ENCODE measurements around the gene FOXJ3. TPM values are rescaled to one million over a fixed set of nuclear protein-coding genes. Genes with fewer than 3 reads are reported as not detected.
A peak's percentile ranks its signal among the peaks of the same experiment; 100 is the strongest.

FOXJ3 gene
- total and polyA plus RNA-seq, 3 experiments from 2014 or later = 35.7 to 48.3 (median 48.0) TPM

DNA sequence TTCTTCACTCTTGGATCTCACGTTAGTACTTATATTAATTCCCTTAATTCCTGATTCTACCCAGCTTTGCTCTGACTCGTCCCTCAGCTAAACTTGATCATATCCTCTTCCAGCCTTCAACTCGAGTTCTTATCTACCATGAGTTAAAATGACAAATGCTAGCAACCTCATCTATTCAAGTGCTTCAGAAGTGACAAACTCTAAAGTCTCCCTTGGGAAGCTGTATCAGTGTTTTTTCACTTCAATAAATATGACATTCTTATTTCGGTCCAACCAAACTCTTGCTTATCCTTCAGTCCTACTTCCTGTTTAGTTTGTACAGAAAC is 75.3 kb downstream of the FOXJ3 start:
- Mint-ChIP-seq H3K27ac (peak overlapping the region in 3 of 8 donors; percentile 16 to 64 (median 28)), H3K4me1 (peaks cover 56 to 80% (median 77%) of the 10 kb centered on the region in 3 donors), H3K4me3 (no peak overlapping the region), H3K9me3 (no peaks in the 10 kb centered on the region), H3K27me3 (no peaks in the 10 kb centered on the region), H3K36me3 (peaks cover 4 to 49% (median 27%) of the 10 kb centered on the region in 3 donors)
- Histone ChIP-seq H3K27ac (ENCODE audit: low read depth, low read length) (no peak overlapping the region), H3K27me3 (ENCODE audit: insufficient read depth, low read length, poor library complexity, severe bottlenecking) (no peaks in the 10 kb centered on the region), H3K9me3 (ENCODE audit: low read length) (no peaks in the 10 kb centered on the region), H3K4me3 (ENCODE audit: low read length) (no peak overlapping the region), H3K4me1 (ENCODE audit: insufficient read depth, low read length) (peaks cover 16% of the 10 kb centered on the region), H3K36me3 (ENCODE audit: insufficient read depth, low read length) (peaks cover 9% of the 10 kb centered on the region)
- ChIA-PET CTCF (no interaction called here), POLR2A (no interaction called here)
- no peak for DNase-seq

DNA sequence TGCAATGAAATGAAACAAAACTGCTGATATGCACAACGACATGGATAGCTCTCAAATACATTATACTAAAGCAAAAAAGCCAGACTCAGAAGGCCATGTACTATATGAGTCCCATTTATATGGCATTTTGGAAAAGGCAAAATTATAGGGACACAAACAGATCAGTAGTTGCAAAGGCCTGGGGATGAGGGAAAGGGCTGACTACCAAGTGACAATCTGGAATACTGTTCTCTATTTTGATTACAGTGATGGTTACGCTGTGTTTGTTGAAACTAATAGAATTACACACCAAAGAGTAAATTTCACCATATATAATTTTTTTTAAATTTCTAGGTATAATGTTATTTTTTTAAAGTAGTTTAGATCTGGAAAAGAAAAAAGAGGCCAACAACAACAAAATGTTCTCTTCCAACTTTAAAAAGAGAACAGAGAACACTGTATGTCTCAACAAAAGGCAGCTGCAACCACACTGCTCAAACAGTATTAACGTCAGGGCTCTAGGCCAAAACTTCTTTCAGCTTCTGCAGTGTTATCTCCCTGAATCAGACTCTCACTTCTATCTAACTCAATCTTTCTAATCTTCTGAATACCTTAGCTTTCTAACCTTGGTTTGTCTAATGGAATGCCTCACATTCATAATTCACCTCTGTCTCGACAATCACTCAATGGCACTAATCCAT is 75.8 kb downstream of the FOXJ3 start:
- H3K27ac ChIP-seq (ENCODE audit: low read depth, low read length) = no peak overlapping the region
- Mint-ChIP-seq H3K4me1 (peaks cover 52 to 75% (median 72%) of the 10 kb centered on the region in 3 donors), H3K9me3 (no peaks in the 10 kb centered on the region), H3K4me3 (no peak overlapping the region), H3K27ac (peak overlapping the region in 5 of 8 donors; percentile 3 to 64 (median 41)), H3K36me3 (peaks cover 4 to 44% (median 25%) of the 10 kb centered on the region in 3 donors), H3K27me3 (no peaks in the 10 kb centered on the region)
- H3K4me1 ChIP-seq (ENCODE audit: insufficient read depth, low read length) = peaks cover 16% of the 10 kb centered on the region
- ChIA-PET POLR2A (no interaction called here), CTCF (no interaction called here)
- H3K27me3 ChIP-seq (ENCODE audit: insufficient read depth, low read length, poor library complexity, severe bottlenecking) = no peaks in the 10 kb centered on the region
- H3K4me3 ChIP-seq (ENCODE audit: low read length) = no peak overlapping the region
- no peaks in the 10 kb centered on the region for H3K9me3 ChIP-seq (ENCODE audit: low read length)
- H3K36me3 ChIP-seq (ENCODE audit: insufficient read depth, low read length) = peaks cover 5% of the 10 kb centered on the region
- DNase-seq = no peak

DNA sequence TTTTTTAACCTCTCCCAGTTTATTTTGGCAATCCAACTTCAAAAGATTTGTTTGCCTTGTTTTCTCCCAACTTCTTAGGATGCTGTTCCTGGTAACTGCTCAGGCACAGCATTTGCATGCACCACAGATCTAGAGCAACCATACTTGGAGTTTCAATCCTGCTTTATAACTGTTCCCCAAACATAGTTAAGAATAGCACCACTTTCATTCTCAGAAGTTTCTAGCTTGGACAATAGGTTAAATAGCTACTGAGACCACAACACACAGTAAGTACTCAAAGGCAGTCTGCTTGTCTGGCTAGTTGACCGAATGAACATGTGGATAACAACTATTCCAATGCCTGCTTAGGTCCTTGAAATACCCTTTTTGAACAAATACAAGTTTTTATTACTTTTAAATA is 76.8 kb downstream of the FOXJ3 start:
- no peaks in the 10 kb centered on the region for H3K9me3 Mint-ChIP-seq
- H3K4me1 ChIP-seq (ENCODE audit: insufficient read depth, low read length) = peaks cover 16% of the 10 kb centered on the region
- H3K27ac ChIP-seq (ENCODE audit: low read depth, low read length) = no peak overlapping the region
- no peaks in the 10 kb centered on the region for H3K9me3 ChIP-seq (ENCODE audit: low read length)
- peaks cover 4 to 36% (median 20%) of the 10 kb centered on the region in 3 donors for H3K36me3 Mint-ChIP-seq
- DNase-seq = no peak
- H3K4me3 Mint-ChIP-seq = no peak overlapping the region
- peak overlapping the region in 2 of 8 donors; percentile 1 to 46 for H3K27ac Mint-ChIP-seq
- no peaks in the 10 kb centered on the region for H3K27me3 Mint-ChIP-seq
- ChIA-PET POLR2A (no interaction called here), CTCF (interaction anchor here (0.5 kb wide), 1 partner anchor 120 kb away, joined by 3 read pairs; no protein-coding TSS in a partner anchor)
- no peaks in the 10 kb centered on the region for H3K27me3 ChIP-seq (ENCODE audit: insufficient read depth, low read length, poor library complexity, severe bottlenecking)
- peaks cover 46 to 66% (median 64%) of the 10 kb centered on the region in 3 donors for H3K4me1 Mint-ChIP-seq
- H3K4me3 ChIP-seq (ENCODE audit: low read length) = no peak overlapping the region
- H3K36me3 ChIP-seq (ENCODE audit: insufficient read depth, low read length) = peaks cover 4% of the 10 kb centered on the region

DNA sequence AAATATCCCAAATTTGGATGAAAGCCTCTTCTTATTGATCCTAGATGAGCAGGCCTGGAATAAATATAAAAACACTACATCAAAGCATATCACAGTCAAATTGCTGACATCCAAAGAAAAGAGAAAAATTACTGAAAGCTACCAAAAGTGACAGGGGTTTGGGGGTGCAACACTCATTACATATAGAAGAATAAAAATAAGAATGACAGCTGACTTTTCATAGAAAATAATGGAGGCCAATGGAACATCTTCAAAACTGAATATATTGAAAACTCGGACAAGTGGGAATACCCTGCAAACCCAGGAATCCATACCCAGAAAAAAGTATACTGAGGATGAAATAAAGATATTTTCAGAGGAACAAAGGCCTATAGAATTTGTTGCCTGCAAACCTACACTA is 84.0 kb downstream of the FOXJ3 start:
- Mint-ChIP-seq H3K4me3 (no peak overlapping the region), H3K27me3 (no peaks in the 10 kb centered on the region), H3K27ac (peak overlapping the region in 1 of 8 donors; percentile 24), H3K36me3 (peaks cover 26 to 36% (median 27%) of the 10 kb centered on the region in 3 donors), H3K9me3 (peaks cover 4 to 12% (median 10%) of the 10 kb centered on the region in 5 donors), H3K4me1 (peaks cover 36 to 63% (median 55%) of the 10 kb centered on the region in 3 donors)
- Histone ChIP-seq H3K4me1 (ENCODE audit: insufficient read depth, low read length) (no peaks in the 10 kb centered on the region), H3K9me3 (ENCODE audit: low read length) (peaks cover 3% of the 10 kb centered on the region), H3K27ac (ENCODE audit: low read depth, low read length) (no peak overlapping the region), H3K36me3 (ENCODE audit: insufficient read depth, low read length) (no peaks in the 10 kb centered on the region), H3K4me3 (ENCODE audit: low read length) (no peak overlapping the region), H3K27me3 (ENCODE audit: insufficient read depth, low read length, poor library complexity, severe bottlenecking) (no peaks in the 10 kb centered on the region)
- CTCF ChIA-PET = no interaction called here
- no peak for DNase-seq
- POLR2A ChIA-PET = no interaction called here

DNA sequence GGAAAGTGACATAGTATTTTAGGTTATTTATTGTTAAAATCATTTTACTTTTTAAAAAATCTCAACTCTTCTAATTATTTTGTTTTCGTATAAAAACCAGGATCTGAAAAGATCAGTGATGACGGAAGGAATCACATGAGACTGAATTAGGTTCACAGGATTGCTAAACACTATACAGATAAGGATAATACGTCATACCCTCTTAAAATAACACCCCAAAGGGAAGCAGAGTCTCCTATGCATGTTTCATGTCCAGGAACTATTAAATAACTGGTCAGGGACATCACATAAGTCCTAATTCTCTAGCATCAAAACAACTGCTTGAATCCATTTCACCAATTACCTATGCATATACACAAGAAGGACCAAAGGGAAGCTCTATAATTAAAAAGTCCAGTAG is 84.9 kb downstream of the FOXJ3 start:
- peaks cover 3% of the 10 kb centered on the region for H3K9me3 ChIP-seq (ENCODE audit: low read length)
- no peaks in the 10 kb centered on the region for H3K36me3 ChIP-seq (ENCODE audit: insufficient read depth, low read length)
- no peaks in the 10 kb centered on the region for H3K27me3 ChIP-seq (ENCODE audit: insufficient read depth, low read length, poor library complexity, severe bottlenecking)
- no peaks in the 10 kb centered on the region for H3K4me1 ChIP-seq (ENCODE audit: insufficient read depth, low read length)
- ChIA-PET CTCF (no interaction called here), POLR2A (no interaction called here)
- no peak overlapping the region for H3K27ac Mint-ChIP-seq
- H3K27me3 Mint-ChIP-seq = no peaks in the 10 kb centered on the region
- H3K36me3 Mint-ChIP-seq = peaks cover 23 to 35% (median 25%) of the 10 kb centered on the region in 3 donors
- H3K9me3 Mint-ChIP-seq = peaks cover 4 to 12% (median 10%) of the 10 kb centered on the region in 5 donors
- H3K4me3 ChIP-seq (ENCODE audit: low read length) = no peak overlapping the region
- peaks cover 40 to 65% (median 59%) of the 10 kb centered on the region in 3 donors for H3K4me1 Mint-ChIP-seq
- H3K27ac ChIP-seq (ENCODE audit: low read depth, low read length) = no peak overlapping the region
- no peak overlapping the region for H3K4me3 Mint-ChIP-seq
- DNase-seq = no peak

DNA sequence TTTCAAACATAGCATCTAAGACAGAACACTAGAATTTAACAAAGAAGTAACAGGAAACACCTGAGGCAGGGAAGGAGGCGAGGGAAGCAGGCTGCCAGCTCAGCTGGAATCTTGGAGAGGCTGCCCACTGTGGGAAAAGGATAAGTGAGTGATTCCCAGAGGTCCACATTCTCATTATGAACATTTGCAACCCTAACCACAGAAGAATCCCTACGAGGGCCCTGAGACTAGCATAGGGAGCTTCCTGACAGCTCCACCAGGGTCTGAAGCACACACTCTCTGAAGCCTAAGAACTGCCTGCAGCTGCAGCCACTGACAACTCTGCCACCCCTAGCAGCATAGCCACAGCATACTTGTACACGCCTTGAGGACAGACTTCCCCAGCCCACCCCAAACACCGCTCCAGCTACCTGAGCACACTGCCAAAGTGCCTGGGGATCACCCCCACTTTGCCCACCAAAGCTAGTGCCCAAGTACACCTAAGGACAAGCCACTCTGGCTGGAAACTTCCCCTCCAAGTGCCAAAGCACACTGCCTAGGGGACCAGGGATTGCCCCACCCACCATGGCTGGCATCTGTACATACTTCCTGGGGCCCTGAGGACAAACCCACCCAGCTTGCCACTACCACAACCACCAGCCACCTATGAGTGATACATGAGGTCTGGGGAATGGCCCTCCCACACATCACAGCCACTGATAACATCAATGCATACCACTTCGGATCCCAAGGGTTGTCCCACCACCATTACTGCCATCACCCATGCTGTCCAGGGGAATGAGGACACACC is 93.9 kb downstream of the FOXJ3 start:
- DNase-seq = no peak
- Mint-ChIP-seq H3K27me3 (no peaks in the 10 kb centered on the region), H3K4me3 (peak overlapping the region in 1 of 7 donors; percentile 21), H3K9me3 (peaks cover 0 to 12% (median 10%) of the 10 kb centered on the region in 5 donors), H3K4me1 (peaks cover 59 to 77% (median 64%) of the 10 kb centered on the region in 3 donors), H3K36me3 (peaks cover 32 to 55% (median 55%) of the 10 kb centered on the region in 3 donors), H3K27ac (peak overlapping the region in 3 of 8 donors; percentile 16 to 38 (median 19))
- ChIA-PET CTCF (no interaction called here), POLR2A (no interaction called here)
- no peak overlapping the region for H3K27ac ChIP-seq (ENCODE audit: low read depth, low read length)
- H3K4me1 ChIP-seq (ENCODE audit: insufficient read depth, low read length) = no peaks in the 10 kb centered on the region
- no peaks in the 10 kb centered on the region for H3K27me3 ChIP-seq (ENCODE audit: insufficient read depth, low read length, poor library complexity, severe bottlenecking)
- H3K9me3 ChIP-seq (ENCODE audit: low read length) = no peaks in the 10 kb centered on the region
- no peak overlapping the region for H3K4me3 ChIP-seq (ENCODE audit: low read length)
- H3K36me3 ChIP-seq (ENCODE audit: insufficient read depth, low read length) = no peaks in the 10 kb centered on the region

DNA sequence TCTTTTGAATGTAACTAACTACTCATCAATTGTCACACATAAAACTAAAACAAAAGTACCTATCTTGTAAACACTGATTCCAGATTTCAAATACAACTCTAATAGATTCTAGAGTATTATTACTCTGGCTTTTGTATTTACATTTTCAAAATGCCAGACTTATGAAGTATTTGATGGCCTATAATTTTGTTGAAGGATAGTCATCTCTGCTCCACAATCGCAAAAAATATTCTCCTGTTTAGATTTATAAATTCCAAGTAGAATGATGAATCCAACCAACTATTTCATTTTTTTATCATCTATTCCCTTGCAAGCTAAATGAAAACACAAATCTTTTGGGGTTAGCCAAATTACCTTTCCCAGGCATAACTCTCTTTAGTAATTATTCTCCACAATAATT is 95.5 kb downstream of the FOXJ3 start:
- no peaks in the 10 kb centered on the region for H3K27me3 ChIP-seq (ENCODE audit: insufficient read depth, low read length, poor library complexity, severe bottlenecking)
- Mint-ChIP-seq H3K9me3 (peaks cover 0 to 12% (median 10%) of the 10 kb centered on the region in 5 donors), H3K36me3 (peaks cover 29 to 59% (median 55%) of the 10 kb centered on the region in 3 donors), H3K4me3 (no peak overlapping the region), H3K27ac (no peak overlapping the region), H3K4me1 (peaks cover 45 to 65% (median 57%) of the 10 kb centered on the region in 3 donors), H3K27me3 (no peaks in the 10 kb centered on the region)
- POLR2A ChIA-PET = no interaction called here
- H3K4me1 ChIP-seq (ENCODE audit: insufficient read depth, low read length) = no peaks in the 10 kb centered on the region
- CTCF ChIA-PET = no interaction called here
- H3K9me3 ChIP-seq (ENCODE audit: low read length) = no peaks in the 10 kb centered on the region
- H3K4me3 ChIP-seq (ENCODE audit: low read length) = no peak overlapping the region
- no peaks in the 10 kb centered on the region for H3K36me3 ChIP-seq (ENCODE audit: insufficient read depth, low read length)
- DNase-seq = no peak
- no peak overlapping the region for H3K27ac ChIP-seq (ENCODE audit: low read depth, low read length)

DNA sequence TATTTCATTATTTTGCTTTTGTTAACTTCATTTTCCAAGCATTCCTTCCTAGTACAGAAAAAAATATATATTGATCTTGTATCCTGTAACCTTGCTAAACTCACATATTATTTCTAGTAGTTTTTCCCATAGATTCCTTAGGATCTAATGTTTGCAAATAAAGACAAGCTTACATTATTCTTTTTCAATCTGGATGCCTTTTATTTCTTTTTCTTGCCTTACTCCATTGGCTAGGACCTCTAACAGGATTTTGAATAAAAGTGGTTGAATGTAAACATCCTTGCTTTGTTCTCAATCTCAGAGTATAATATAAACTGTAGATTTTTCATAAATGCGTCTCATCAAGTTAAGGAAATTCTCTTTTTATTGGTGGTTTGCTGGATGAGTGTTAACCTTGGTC is 96.0 kb downstream of the FOXJ3 start:
- H3K36me3 Mint-ChIP-seq = peaks cover 23 to 55% (median 50%) of the 10 kb centered on the region in 3 donors
- no peaks in the 10 kb centered on the region for H3K27me3 Mint-ChIP-seq
- no peak overlapping the region for H3K27ac Mint-ChIP-seq
- DNase-seq = no peak
- Histone ChIP-seq H3K4me3 (ENCODE audit: low read length) (no peak overlapping the region), H3K36me3 (ENCODE audit: insufficient read depth, low read length) (no peaks in the 10 kb centered on the region), H3K9me3 (ENCODE audit: low read length) (no peaks in the 10 kb centered on the region), H3K4me1 (ENCODE audit: insufficient read depth, low read length) (no peaks in the 10 kb centered on the region), H3K27ac (ENCODE audit: low read depth, low read length) (no peak overlapping the region), H3K27me3 (ENCODE audit: insufficient read depth, low read length, poor library complexity, severe bottlenecking) (no peaks in the 10 kb centered on the region)
- peaks cover 43 to 63% (median 53%) of the 10 kb centered on the region in 3 donors for H3K4me1 Mint-ChIP-seq
- ChIA-PET POLR2A (no interaction called here), CTCF (no interaction called here)
- H3K4me3 Mint-ChIP-seq = no peak overlapping the region
- H3K9me3 Mint-ChIP-seq = peaks cover 0 to 12% (median 9%) of the 10 kb centered on the region in 5 donors

Measured in CD8-positive, alpha-beta memory T cell (primary cell).